Body of pancreas (tissue), 4 donors: ENCODE results near the gene PPP6R3.

ENCODE experiments used
- CTCF ChIP-seq, 7 experiments: fragments of 450-650 bp in 4 of 7; fragments of 200-600 bp in 3 of 7; sonication (generic) in 3 of 7; IDR thresholded peaks; one replicate each; pipeline ENCODE4 v1.5.1; 2016 to 2019; ENCODE audit warnings: antibody characterized with exemption in 7 of 7
- POLR2A ChIP-seq, 3 donors: fragments of 450-650 bp; IDR thresholded peaks; one replicate each; pipeline ENCODE4 v1.6.1; 2016; ENCODE audit warnings: antibody characterized with exemption in 3 of 3, mild to moderate bottlenecking in 2 of 3

- TF ChIP-seq CTCF (IDR thresholded peaks at IDR 0.05) (no peak), POLR2A (IDR thresholded peaks at IDR 0.05) (no peak)
Measured at GRCh38 chr11:68657021-68657780, 196.6 kb downstream of the PPP6R3 start.
